Mesenchymal stem cell (in vitro differentiated cells and primary cell): ENCODE results near the gene MUC20.
"Not testable (repeated sequence)": the region's sequence is repeated elsewhere in the genome, so short reads cannot be mapped to it uniquely, and the experiment has no call there.

Experiments
- DNase-seq: peaks from one replicate; pipeline ENCODE4 v3.0.0-alpha.2; 2013
- H2AFZ ChIP-seq: one replicate; pipeline ENCODE4 v1.6.1; 2013; ENCODE audit warnings: low read depth, mild to moderate bottlenecking, control low read depth, inconsistent platforms, low read length, moderate library complexity
- H2AK5ac ChIP-seq: 2 replicates; pipeline ENCODE4 v1.6.1; 2013; ENCODE audit warnings: low read length, moderate library complexity, mild to moderate bottlenecking, inconsistent platforms; ENCODE audit not compliant: severe bottlenecking
- H2BK120ac ChIP-seq: one replicate; pipeline ENCODE4 v1.6.1; 2013; ENCODE audit warnings: low read depth, mild to moderate bottlenecking, inconsistent platforms, low read length, moderate library complexity
- H2BK12ac ChIP-seq, 2 experiments: one replicate each; pipeline ENCODE4 v1.6.1; 2013; ENCODE audit warnings: inconsistent platforms in 2 of 2, low read length in 2 of 2, mild to moderate bottlenecking in 2 of 2, moderate library complexity in 2 of 2, control low read depth in 1 of 2
- H2BK15ac ChIP-seq: one replicate; pipeline ENCODE4 v1.6.1; 2013; ENCODE audit warnings: mild to moderate bottlenecking, low read depth, inconsistent platforms; ENCODE audit not compliant: poor library complexity, severe bottlenecking
- H2BK5ac ChIP-seq: 2 replicates; pipeline ENCODE4 v1.6.1; 2013; ENCODE audit warnings: low read depth, mild to moderate bottlenecking, low read length, control low read depth, inconsistent platforms; ENCODE audit not compliant: poor library complexity, severe bottlenecking
- H3K14ac ChIP-seq, 2 experiments: one replicate each; pipeline ENCODE4 v1.6.1; 2013; ENCODE audit warnings: inconsistent platforms in 2 of 2, low read length in 2 of 2, control low read depth in 1 of 2, mild to moderate bottlenecking in 1 of 2, moderate library complexity in 1 of 2
- H3K18ac ChIP-seq, 2 experiments: one replicate each; pipeline ENCODE4 v1.6.1; 2013; ENCODE audit warnings: inconsistent platforms in 2 of 2, low read length in 2 of 2, control low read depth in 1 of 2, low read depth in 1 of 2, mild to moderate bottlenecking in 1 of 2
- H3K23ac ChIP-seq, 2 experiments: one replicate each; pipeline ENCODE4 v1.6.1; 2013; ENCODE audit warnings: inconsistent platforms in 2 of 2, low read length in 2 of 2, mild to moderate bottlenecking in 2 of 2, moderate library complexity in 2 of 2, control low read depth in 1 of 2
- H3K27ac ChIP-seq: 2 replicates; pipeline ENCODE4 v1.5.1; 2013; ENCODE audit warnings: mild to moderate bottlenecking, moderate library complexity, low read length, control low read depth, inconsistent platforms; ENCODE audit not compliant: poor library complexity, severe bottlenecking
- H3K27me3 ChIP-seq, 2 experiments: 2 replicates each; pipeline versions ENCODE4 v1.6.1 to v1.7.0; 2013; ENCODE audit warnings: low read length in 2 of 2, mild to moderate bottlenecking in 2 of 2, moderate library complexity in 2 of 2, control low read depth in 1 of 2, inconsistent platforms in 1 of 2; ENCODE audit not compliant: control insufficient read depth in 1 of 2, insufficient read depth in 1 of 2
- H3K36me3 ChIP-seq, 2 experiments: 2 replicates each; pipeline versions ENCODE4 v1.6.1 to v1.7.0; 2013; ENCODE audit warnings: low read length in 2 of 2, control low read depth in 1 of 2, inconsistent platforms in 1 of 2, low read depth in 1 of 2, mild to moderate bottlenecking in 1 of 2; ENCODE audit not compliant: insufficient read depth in 2 of 2, control insufficient read depth in 1 of 2
- H3K4ac ChIP-seq, 2 experiments: one replicate each; pipeline ENCODE4 v1.6.1; 2013; ENCODE audit warnings: inconsistent platforms in 2 of 2, low read length in 2 of 2, mild to moderate bottlenecking in 2 of 2, moderate library complexity in 2 of 2, control low read depth in 1 of 2, low read depth in 1 of 2
- H3K4me1 ChIP-seq: 2 replicates; pipeline ENCODE4 v1.6.1; 2013; ENCODE audit warnings: low read depth, low read length, control low read depth; ENCODE audit not compliant: control insufficient read depth, insufficient read depth
- H3K4me2 ChIP-seq: 2 replicates; pipeline ENCODE4 v1.6.1; 2013; ENCODE audit warnings: low read length, mild to moderate bottlenecking, inconsistent platforms; ENCODE audit not compliant: poor library complexity, severe bottlenecking
- H3K4me3 ChIP-seq, 2 experiments: 2 replicates each; pipeline versions ENCODE4 v1.5.1 to v1.7.0; 2013; ENCODE audit warnings: low read length in 2 of 2, mild to moderate bottlenecking in 2 of 2, control low read depth in 1 of 2, low read depth in 1 of 2; ENCODE audit not compliant: insufficient read depth in 1 of 2
- H3K79me1 ChIP-seq: replicated peaks from 2 replicates; pipeline ENCODE4 v1.6.1; 2013; ENCODE audit warnings: mild to moderate bottlenecking, control low read depth, low read length, inconsistent platforms; ENCODE audit not compliant: poor library complexity, severe bottlenecking
- H3K9ac ChIP-seq: 2 replicates; pipeline ENCODE4 v1.7.0; 2013; ENCODE audit warnings: mild to moderate bottlenecking, low read length, moderate library complexity
- H3K9me3 ChIP-seq: 2 replicates; pipeline ENCODE4 v1.7.0; 2013; ENCODE audit warnings: mild to moderate bottlenecking, low read length; ENCODE audit not compliant: control insufficient read depth
- H4K8ac ChIP-seq: one replicate; pipeline ENCODE4 v1.6.1; 2013; ENCODE audit warnings: inconsistent platforms, mild to moderate bottlenecking, low read length, moderate library complexity
- H4K91ac ChIP-seq: one replicate; pipeline ENCODE4 v1.6.1; 2013; ENCODE audit warnings: mild to moderate bottlenecking, low read length, inconsistent platforms
- WGBS: methylation state at CpG from one replicate; pipeline ENCODE4 v1.1.7; 2013; ENCODE audit warnings: mixed read lengths; 5-methylcytosine and 5-hydroxymethylcytosine counted together

The MUC20 gene

DNA sequence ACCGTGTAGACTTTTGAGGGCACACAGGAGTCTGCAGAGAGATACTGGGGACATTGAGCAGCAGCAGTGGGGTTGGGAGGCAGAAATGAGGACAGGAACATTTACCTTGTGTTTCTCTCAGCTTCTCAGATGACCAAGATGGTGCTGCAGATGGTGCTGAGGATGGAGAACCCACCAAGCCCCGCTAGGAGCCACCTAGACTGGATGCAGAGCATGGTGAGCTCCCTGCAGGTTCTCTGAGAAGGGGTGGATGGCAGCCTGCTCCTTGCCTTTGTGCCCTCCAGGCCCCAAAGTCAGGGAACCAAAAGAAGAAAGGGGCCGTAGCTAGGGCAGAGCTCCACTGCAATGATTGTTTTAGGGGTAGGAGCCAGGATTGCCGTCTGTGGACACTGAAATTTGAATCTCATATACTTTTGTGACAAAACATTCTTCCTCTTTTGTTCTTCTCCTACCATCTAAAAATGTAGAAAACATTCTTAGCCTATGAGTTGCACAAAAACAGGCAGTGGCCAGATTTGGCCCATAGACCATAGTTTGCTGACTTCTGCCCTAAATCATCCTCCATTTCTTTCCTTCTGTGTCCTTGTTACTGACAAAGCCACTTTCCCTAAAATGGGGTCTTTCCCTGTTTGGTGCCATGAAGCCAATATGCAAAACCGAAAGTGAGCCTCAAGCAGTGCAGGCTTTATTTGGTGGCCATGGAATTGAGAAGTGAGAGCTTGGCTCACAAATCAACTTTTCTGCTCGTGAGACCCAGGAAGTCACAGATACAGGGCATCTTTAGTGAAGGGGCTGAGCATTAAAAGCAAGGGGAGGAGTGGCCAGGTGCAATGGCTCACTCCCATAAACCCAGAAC, 11.9 kb upstream of the MUC20 start:
- no peak overlapping the region for H3K14ac ChIP-seq
- H3K27ac ChIP-seq: no peak overlapping the region
- H3K9ac ChIP-seq: no peak overlapping the region
- no peaks in the 10 kb centered on the region for H3K4me1 ChIP-seq
- H3K4me2 ChIP-seq: no peak overlapping the region
- no peak overlapping the region for H4K8ac ChIP-seq
- no peak overlapping the region for H4K91ac ChIP-seq
- no peak overlapping the region for H3K18ac ChIP-seq
- no peak overlapping the region for H3K4me3 ChIP-seq
- peaks cover 0 to 41% of the 10 kb centered on the region in 2 experiments for H3K36me3 ChIP-seq
- H3K27me3 ChIP-seq: peaks cover 0 to 8% of the 10 kb centered on the region in 2 experiments
- no peak overlapping the region for H2AFZ ChIP-seq
- H2BK15ac ChIP-seq: no peak overlapping the region
- H2AK5ac ChIP-seq: no peak overlapping the region
- no peaks in the 10 kb centered on the region for H3K79me1 ChIP-seq
- 82% methylated on average over 6 of the region's 6 CpGs for WGBS
- no peak overlapping the region for H2BK12ac ChIP-seq
- H2BK120ac ChIP-seq: no peak overlapping the region
- no peak overlapping the region for H2BK5ac ChIP-seq
- no peak overlapping the region for H3K23ac ChIP-seq
- no peak overlapping the region for H3K4ac ChIP-seq
- DNase-seq: no peak
- peaks cover 2% of the 10 kb centered on the region for H3K9me3 ChIP-seq

DNA sequence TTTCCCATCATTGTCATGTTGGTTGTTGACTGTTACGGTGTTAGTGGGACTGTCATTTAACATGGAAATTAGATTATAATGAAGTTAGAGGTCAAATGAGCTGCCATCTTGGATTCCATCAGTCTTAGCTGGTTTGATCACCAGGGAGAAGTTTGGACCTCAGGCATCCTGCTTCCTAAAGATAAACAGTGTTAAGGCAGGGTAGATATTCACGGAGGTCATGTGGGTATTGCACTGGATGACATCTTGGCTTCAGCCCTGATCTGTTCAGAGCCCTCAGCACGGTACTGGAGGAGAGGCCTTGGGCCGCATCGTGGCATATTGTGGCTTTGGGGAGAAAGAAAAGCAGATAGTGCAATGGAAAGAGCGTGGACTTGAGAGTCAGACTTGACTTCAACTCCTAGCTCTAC, 11.1 kb upstream of the MUC20 start:
- no peak for DNase-seq
- H3K14ac ChIP-seq: no peak overlapping the region
- H3K9ac ChIP-seq: no peak overlapping the region
- 94% methylated on average over 5 of the region's 6 CpGs for WGBS
- H3K79me1 ChIP-seq: no peaks in the 10 kb centered on the region
- H3K4me1 ChIP-seq: no peaks in the 10 kb centered on the region
- H3K23ac ChIP-seq: no peak overlapping the region
- no peak overlapping the region for H2AFZ ChIP-seq
- H4K8ac ChIP-seq: no peak overlapping the region
- no peak overlapping the region for H3K18ac ChIP-seq
- no peak overlapping the region for H2BK15ac ChIP-seq
- H3K27me3 ChIP-seq: peaks cover 0 to 6% of the 10 kb centered on the region in 2 experiments
- no peak overlapping the region for H3K4me3 ChIP-seq
- H3K4me2 ChIP-seq: no peak overlapping the region
- no peak overlapping the region for H4K91ac ChIP-seq
- peaks cover 0 to 45% of the 10 kb centered on the region in 2 experiments for H3K36me3 ChIP-seq
- H2AK5ac ChIP-seq: no peak overlapping the region
- H2BK5ac ChIP-seq: no peak overlapping the region
- H3K9me3 ChIP-seq: peaks cover 2% of the 10 kb centered on the region
- no peak overlapping the region for H3K4ac ChIP-seq
- no peak overlapping the region for H2BK120ac ChIP-seq
- H2BK12ac ChIP-seq: no peak overlapping the region
- H3K27ac ChIP-seq: no peak overlapping the region

GRCh38 chr3:195710126-195710905, 10.5 kb upstream of the MUC20 start:
- H3K14ac ChIP-seq, H4K91ac ChIP-seq, H4K8ac ChIP-seq, H2AFZ ChIP-seq, H2BK12ac ChIP-seq, H3K4me3 ChIP-seq, H3K9me3 ChIP-seq, DNase-seq, H3K4me2 ChIP-seq, H3K27me3 ChIP-seq, H2BK5ac ChIP-seq, H3K23ac ChIP-seq, H2BK120ac ChIP-seq, H3K27ac ChIP-seq, H3K9ac ChIP-seq, H3K18ac ChIP-seq, H2AK5ac ChIP-seq, H2BK15ac ChIP-seq, H3K79me1 ChIP-seq, H3K4ac ChIP-seq, H3K4me1 ChIP-seq: not testable (repeated sequence)
- peaks cover 0 to 52% of the 10 kb centered on the region in 2 experiments for H3K36me3 ChIP-seq
- 49% methylated on average over 6 of the region's 6 CpGs for WGBS

GRCh38 chr3:195711091-195711812, 9.5 kb upstream of the MUC20 start:
- not testable (repeated sequence) for H3K4me2 ChIP-seq, H3K9ac ChIP-seq, H3K4ac ChIP-seq, H3K4me1 ChIP-seq, H3K27me3 ChIP-seq, H3K4me3 ChIP-seq, H3K18ac ChIP-seq, H3K14ac ChIP-seq, H2BK12ac ChIP-seq, H2BK15ac ChIP-seq, H3K9me3 ChIP-seq, H2BK5ac ChIP-seq, H2AFZ ChIP-seq, H2AK5ac ChIP-seq, H3K27ac ChIP-seq, H3K79me1 ChIP-seq, H4K8ac ChIP-seq, H4K91ac ChIP-seq, H3K23ac ChIP-seq, H2BK120ac ChIP-seq, DNase-seq
- peaks cover 0 to 57% of the 10 kb centered on the region in 2 experiments for H3K36me3 ChIP-seq
- WGBS: 62% methylated on average over 2 of the region's 2 CpGs
